Panc1 (cell line): ENCODE results near the gene DNTT. TPM values are rescaled to one million over a fixed set of nuclear protein-coding genes. Genes with fewer than 3 reads are reported as not detected.

ENCODE experiments used
- ATAC-seq: fragments of 200-7000 bp; cut with Tn5 transposase; 2 replicates; pipeline ENCODE4 v1.9.1; 2020; ENCODE audit warnings: mild to moderate bottlenecking, moderate library complexity
- BruUV-seq: library from RNA; stranded (reverse); fragments of 400-500 nt; replicated peaks from 2 replicates; lab custom pipeline; 2021; lab: Mats Ljungman, UMichigan
- CTCF ChIA-PET: fragments of 300-600 bp; sonication (Branson Sonifier 250); formaldehyde crosslinking; loops from one replicate; lab custom pipeline; 2022; ENCODE audit warnings: antibody characterized with exemption; lab: Charles Lee
- POLR2A ChIA-PET: fragments of 300-600 bp; sonication (Branson Sonifier 250); formaldehyde crosslinking; loops from one replicate; lab custom pipeline; 2022; ENCODE audit warnings: antibody characterized with exemption; lab: Charles Lee
- DNase-seq: peaks from one replicate; pipeline ENCODE4 v3.0.0-alpha.2; 2010; ENCODE audit warnings: low read depth, low spot score
- H3K27ac ChIP-seq: 2 replicates; pipeline ENCODE4 v1.5.1; 2011; ENCODE audit warnings: mild to moderate bottlenecking, low read length, inconsistent platforms
- H3K27me3 ChIP-seq: fragments of 200-500 bp; sonication (Bioruptor generic); 2 replicates; pipeline ENCODE4 v1.6.0; 2014; ENCODE audit warnings: low read length, inconsistent platforms; ENCODE audit not compliant: control insufficient read depth, insufficient read depth
- H3K36me3 ChIP-seq: fragments of 200-500 bp; sonication (Bioruptor generic); 2 replicates; pipeline ENCODE4 v1.5.1; 2014; ENCODE audit warnings: inconsistent platforms, mild to moderate bottlenecking, low read length, moderate library complexity; ENCODE audit not compliant: control insufficient read depth, insufficient read depth
- H3K4me1 ChIP-seq: 2 replicates; pipeline ENCODE4 v1.5.1; 2011; ENCODE audit warnings: inconsistent platforms, mild to moderate bottlenecking, low read length, moderate library complexity; ENCODE audit not compliant: control insufficient read depth, insufficient read depth
- H3K4me3 ChIP-seq, 2 experiments: 2 replicates each; pipeline ENCODE4 v1.5.1; 2011 to 2012; ENCODE audit warnings: low read depth in 2 of 2, low read length in 2 of 2, mild to moderate bottlenecking in 2 of 2, inconsistent platforms in 1 of 2, moderate library complexity in 1 of 2
- H3K9me3 ChIP-seq: fragments of 200-500 bp; sonication (Bioruptor generic); 2 replicates; pipeline ENCODE4 v1.5.1; 2014; ENCODE audit warnings: low read depth, mild to moderate bottlenecking, inconsistent platforms, low read length, moderate library complexity; ENCODE audit not compliant: control insufficient read depth, insufficient read depth
- POLR2AphosphoS5 ChIP-seq: IDR thresholded peaks from 2 replicates; pipeline ENCODE4 v1.6.1; 2012; ENCODE audit warnings: mild to moderate bottlenecking, low read depth, low read length, moderate library complexity
- SIN3A ChIP-seq: IDR thresholded peaks from 2 replicates; pipeline ENCODE4 v1.6.1; 2012; ENCODE audit warnings: low read depth, mild to moderate bottlenecking, low read length, moderate library complexity, borderline replicate concordance; ENCODE audit not compliant: insufficient read depth
- TCF7L2 ChIP-seq: IDR thresholded peaks from 2 replicates; pipeline ENCODE4 v1.6.1; 2011; ENCODE audit warnings: mild to moderate bottlenecking, low read depth, low read length, inconsistent platforms
- in situ Hi-C: cut with HindIII; loops from 2 replicates; pipeline ENCODE4 v1.10.0; 2016; ENCODE audit warnings: low sequenced_read_pairs, low pct_unique_long_range_greater_than_20kb
- intact Hi-C: fragments of 100-400 bp; cut with micrococcal nuclease; formaldehyde crosslinking; loops from one replicate; pipeline ENCODE4 v1.10.0; 2022; ENCODE audit not compliant: unreplicated experiment
- total RNA-seq: library from RNA; stranded (reverse); gene quantifications from one replicate; pipeline ENCODE4 v1.2.1, GENCODE V29; 2021; ENCODE audit not compliant: unreplicated experiment
- TF ChIP-seq, protein P1 (sequence below): fragments of 450-650 bp; IDR thresholded peaks from 2 replicates; pipeline ENCODE4 v1.5.1; 2017; ENCODE audit warnings: mild to moderate bottlenecking
- TF ChIP-seq, protein P2 (sequence below), 2 experiments: IDR thresholded peaks; 2 replicates each; pipeline ENCODE4 v1.6.1; 2011 to 2012; ENCODE audit warnings: low read depth in 2 of 2, control low read depth in 1 of 2, low read length in 1 of 2, mild to moderate bottlenecking in 1 of 2, moderate library complexity in 1 of 2; ENCODE audit not compliant: insufficient read depth in 1 of 2

DNTT gene
- total RNA-seq, 1 experiment from 2014 or later: not detected

DNA sequence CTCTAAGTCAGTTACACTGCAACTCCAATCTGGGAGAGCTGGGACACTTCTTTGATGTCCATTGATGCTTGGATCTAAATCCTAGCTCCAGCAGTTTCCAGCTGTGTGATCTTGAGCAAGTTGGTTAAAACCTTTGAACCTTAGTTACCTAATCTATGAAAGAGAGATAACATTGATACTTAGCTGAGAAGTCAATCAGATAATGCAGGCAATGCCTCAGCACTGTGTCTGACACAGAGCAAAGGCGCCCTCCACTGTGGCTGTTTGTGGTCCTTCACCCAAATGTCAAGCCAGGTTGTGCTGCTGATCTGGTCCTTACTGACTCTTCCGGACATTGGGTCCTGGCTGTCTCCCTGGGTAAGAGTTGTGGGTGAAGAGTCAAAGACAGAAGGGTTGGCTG is 20.2 kb downstream of the DNTT start:
- no TSS peak for BruUV-seq
- ChIA-PET POLR2A (no interaction called here), CTCF (no interaction called here)
- no peak overlapping the region for H3K4me3 ChIP-seq
- no peaks in the 10 kb centered on the region for H3K4me1 ChIP-seq
- no peak overlapping the region for H3K27ac ChIP-seq
- DNase-seq: no peak
- no peaks in the 10 kb centered on the region for H3K36me3 ChIP-seq
- intact Hi-C loops (no loop called here), in situ Hi-C loops (no loop called here)
- no peaks in the 10 kb centered on the region for H3K9me3 ChIP-seq
- TF ChIP-seq SIN3A: no peak
- TF ChIP-seq, protein P1, sequence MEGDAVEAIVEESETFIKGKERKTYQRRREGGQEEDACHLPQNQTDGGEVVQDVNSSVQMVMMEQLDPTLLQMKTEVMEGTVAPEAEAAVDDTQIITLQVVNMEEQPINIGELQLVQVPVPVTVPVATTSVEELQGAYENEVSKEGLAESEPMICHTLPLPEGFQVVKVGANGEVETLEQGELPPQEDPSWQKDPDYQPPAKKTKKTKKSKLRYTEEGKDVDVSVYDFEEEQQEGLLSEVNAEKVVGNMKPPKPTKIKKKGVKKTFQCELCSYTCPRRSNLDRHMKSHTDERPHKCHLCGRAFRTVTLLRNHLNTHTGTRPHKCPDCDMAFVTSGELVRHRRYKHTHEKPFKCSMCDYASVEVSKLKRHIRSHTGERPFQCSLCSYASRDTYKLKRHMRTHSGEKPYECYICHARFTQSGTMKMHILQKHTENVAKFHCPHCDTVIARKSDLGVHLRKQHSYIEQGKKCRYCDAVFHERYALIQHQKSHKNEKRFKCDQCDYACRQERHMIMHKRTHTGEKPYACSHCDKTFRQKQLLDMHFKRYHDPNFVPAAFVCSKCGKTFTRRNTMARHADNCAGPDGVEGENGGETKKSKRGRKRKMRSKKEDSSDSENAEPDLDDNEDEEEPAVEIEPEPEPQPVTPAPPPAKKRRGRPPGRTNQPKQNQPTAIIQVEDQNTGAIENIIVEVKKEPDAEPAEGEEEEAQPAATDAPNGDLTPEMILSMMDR: no peak
- H3K27me3 ChIP-seq: peaks cover 53% of the 10 kb centered on the region
- no peak for ATAC-seq

DNA sequence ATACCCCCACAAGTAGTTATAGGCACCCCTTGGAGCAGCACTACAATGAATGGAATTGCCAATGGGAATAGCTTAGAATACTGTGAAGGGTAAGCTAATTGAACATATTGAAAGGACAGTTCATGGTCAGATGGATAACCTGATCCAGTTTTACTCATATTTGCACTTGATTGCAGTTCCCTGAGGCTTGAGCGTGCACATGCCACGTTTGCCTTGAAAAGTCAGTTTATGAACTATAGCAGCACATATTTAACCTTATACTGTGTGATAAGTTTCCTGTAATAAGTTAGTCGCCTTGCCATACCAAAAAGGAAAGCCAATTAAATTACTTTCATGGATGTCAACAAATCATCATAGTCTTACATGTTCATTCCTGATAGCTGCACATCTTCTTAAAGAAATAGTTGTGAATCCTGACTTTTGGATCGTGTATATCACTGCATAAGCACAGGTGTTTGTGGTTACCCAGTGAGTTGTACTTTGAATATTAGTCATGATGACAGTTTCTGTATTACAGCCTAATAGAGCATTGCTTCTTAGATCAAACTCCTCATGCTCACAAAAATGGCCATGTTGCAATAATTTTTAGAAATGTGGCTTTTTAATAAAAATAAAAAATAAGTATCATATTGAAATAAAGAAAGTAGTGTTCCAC is 21.6 kb downstream of the DNTT start:
- Histone ChIP-seq H3K4me3 (no peak overlapping the region), H3K4me1 (no peaks in the 10 kb centered on the region), H3K27me3 (peaks cover 56% of the 10 kb centered on the region), H3K9me3 (no peaks in the 10 kb centered on the region), H3K27ac (no peak overlapping the region), H3K36me3 (no peaks in the 10 kb centered on the region)
- CTCF ChIA-PET: no interaction called here
- ATAC-seq (no peak), DNase-seq (no peak)
- BruUV-seq: no TSS peak
- in situ Hi-C loops: no loop called here
- no peak for TF ChIP-seq SIN3A
- TF ChIP-seq, protein P1: no peak
- TF ChIP-seq POLR2AphosphoS5: no peak
- TF ChIP-seq, protein P2, sequence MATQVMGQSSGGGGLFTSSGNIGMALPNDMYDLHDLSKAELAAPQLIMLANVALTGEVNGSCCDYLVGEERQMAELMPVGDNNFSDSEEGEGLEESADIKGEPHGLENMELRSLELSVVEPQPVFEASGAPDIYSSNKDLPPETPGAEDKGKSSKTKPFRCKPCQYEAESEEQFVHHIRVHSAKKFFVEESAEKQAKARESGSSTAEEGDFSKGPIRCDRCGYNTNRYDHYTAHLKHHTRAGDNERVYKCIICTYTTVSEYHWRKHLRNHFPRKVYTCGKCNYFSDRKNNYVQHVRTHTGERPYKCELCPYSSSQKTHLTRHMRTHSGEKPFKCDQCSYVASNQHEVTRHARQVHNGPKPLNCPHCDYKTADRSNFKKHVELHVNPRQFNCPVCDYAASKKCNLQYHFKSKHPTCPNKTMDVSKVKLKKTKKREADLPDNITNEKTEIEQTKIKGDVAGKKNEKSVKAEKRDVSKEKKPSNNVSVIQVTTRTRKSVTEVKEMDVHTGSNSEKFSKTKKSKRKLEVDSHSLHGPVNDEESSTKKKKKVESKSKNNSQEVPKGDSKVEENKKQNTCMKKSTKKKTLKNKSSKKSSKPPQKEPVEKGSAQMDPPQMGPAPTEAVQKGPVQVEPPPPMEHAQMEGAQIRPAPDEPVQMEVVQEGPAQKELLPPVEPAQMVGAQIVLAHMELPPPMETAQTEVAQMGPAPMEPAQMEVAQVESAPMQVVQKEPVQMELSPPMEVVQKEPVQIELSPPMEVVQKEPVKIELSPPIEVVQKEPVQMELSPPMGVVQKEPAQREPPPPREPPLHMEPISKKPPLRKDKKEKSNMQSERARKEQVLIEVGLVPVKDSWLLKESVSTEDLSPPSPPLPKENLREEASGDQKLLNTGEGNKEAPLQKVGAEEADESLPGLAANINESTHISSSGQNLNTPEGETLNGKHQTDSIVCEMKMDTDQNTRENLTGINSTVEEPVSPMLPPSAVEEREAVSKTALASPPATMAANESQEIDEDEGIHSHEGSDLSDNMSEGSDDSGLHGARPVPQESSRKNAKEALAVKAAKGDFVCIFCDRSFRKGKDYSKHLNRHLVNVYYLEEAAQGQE (IDR thresholded peaks at IDR 0.05; ENCODE audit: insufficient read depth in 1 of 2, low read depth in 2 of 2, low read length in 1 of 2): no peak
- no peak for TF ChIP-seq TCF7L2
- POLR2A ChIA-PET: no interaction called here
- intact Hi-C loops: no loop called here
